Stimulated activated CD4-positive, alpha-beta T cell treated with anti-CD3 and anti-CD28 coated beads, Interleukin-12 subunit alpha, Interleukin-12 subunit beta, amount 100 ng/mL, for 4 hours (primary cell): Measurements from ENCODE around the gene TET3.
A peak's percentile ranks its signal among the peaks of the same experiment; 100 is the strongest.

Experiments used
- DNase-seq: peaks from one replicate; pipeline ENCODE4 v3.0.0-alpha.2; 2020

Gene TET3

GRCh38 chr2:73987948-73988700 is 3.4 kb downstream of the TET3 start:
- no peak for DNase-seq

- no peak for DNase-seq
Observed at GRCh38 chr2:73989972-73990371, 5.3 kb downstream of the TET3 start.

GRCh38 chr2:73990531-73990930 is 5.8 kb downstream of the TET3 start:
- DNase-seq, result no peak

GRCh38 chr2:73992036-73992435 is 7.3 kb downstream of the TET3 start:
- no peak for DNase-seq

GRCh38 chr2:73993376-73993775 is 8.7 kb downstream of the TET3 start:
- no peak for DNase-seq

- DNase-seq, result no peak
Observed at GRCh38 chr2:73993778-73994177, 9.1 kb downstream of the TET3 start.

- no peak for DNase-seq
Observed at GRCh38 chr2:73994178-73994831, 9.6 kb downstream of the TET3 start.

GRCh38 chr2:73995810-73996209 is 11.1 kb downstream of the TET3 start:
- DNase-seq, result no peak

- no peak for DNase-seq
Observed at GRCh38 chr2:73997813-73998212, 13.1 kb downstream of the TET3 start.

- no peak for DNase-seq
Observed at GRCh38 chr2:73998451-73998850, 13.7 kb downstream of the TET3 start.

- no peak for DNase-seq
Observed at GRCh38 chr2:73998933-73999332, 14.2 kb downstream of the TET3 start.

GRCh38 chr2:73999881-74000597 is 15.3 kb downstream of the TET3 start:
- DNase-seq, result no peak

GRCh38 chr2:74000666-74001065 is 16.0 kb downstream of the TET3 start:
- DNase-seq, result no peak

- no peak for DNase-seq
Observed at GRCh38 chr2:74001121-74001520, 16.4 kb downstream of the TET3 start.

- no peak for DNase-seq
Observed at GRCh38 chr2:74001781-74002504, 17.2 kb downstream of the TET3 start.

GRCh38 chr2:74002505-74003421 is 18.1 kb downstream of the TET3 start:
- peak; percentile 71 for DNase-seq

GRCh38 chr2:74003494-74004211 is 18.9 kb downstream of the TET3 start:
- no peak for DNase-seq

- no peak for DNase-seq
Observed at GRCh38 chr2:74004212-74005182, 19.8 kb downstream of the TET3 start.

GRCh38 chr2:74005786-74006185 is 21.1 kb downstream of the TET3 start:
- no peak for DNase-seq

GRCh38 chr2:74006459-74006858 is 21.7 kb downstream of the TET3 start:
- DNase-seq, result no peak
